DMS79 (cell line): ENCODE data around the gene KCNK5.

Experiments
- DNase-seq: peaks from one replicate; lab custom pipeline; 2025; lab: John Stamatoyannopoulos, UW

Gene KCNK5

GRCh38 chr6:39197922-39198500 lies 31.3 kb downstream of the KCNK5 start:
- no peak for DNase-seq

DNA sequence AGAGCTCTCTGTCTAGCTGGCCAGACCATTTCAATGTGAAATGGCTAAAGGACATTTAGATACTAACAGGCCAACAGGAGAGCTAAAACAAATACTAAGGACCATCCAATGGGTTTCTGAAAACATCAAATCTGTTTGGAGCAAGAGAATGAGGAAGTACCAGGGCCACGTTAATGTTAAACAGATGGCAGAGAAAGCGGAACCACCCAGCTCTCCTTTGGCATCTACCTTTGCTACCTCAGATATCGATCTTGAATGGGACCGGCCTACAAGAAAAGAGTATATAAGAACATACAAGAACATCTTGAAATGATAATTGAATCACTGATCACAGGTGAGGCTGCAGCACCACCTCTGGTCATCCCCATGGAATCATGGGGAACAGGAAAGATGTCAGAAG lies 31.8 kb downstream of the KCNK5 start:
- DNase-seq = no peak

DNA sequence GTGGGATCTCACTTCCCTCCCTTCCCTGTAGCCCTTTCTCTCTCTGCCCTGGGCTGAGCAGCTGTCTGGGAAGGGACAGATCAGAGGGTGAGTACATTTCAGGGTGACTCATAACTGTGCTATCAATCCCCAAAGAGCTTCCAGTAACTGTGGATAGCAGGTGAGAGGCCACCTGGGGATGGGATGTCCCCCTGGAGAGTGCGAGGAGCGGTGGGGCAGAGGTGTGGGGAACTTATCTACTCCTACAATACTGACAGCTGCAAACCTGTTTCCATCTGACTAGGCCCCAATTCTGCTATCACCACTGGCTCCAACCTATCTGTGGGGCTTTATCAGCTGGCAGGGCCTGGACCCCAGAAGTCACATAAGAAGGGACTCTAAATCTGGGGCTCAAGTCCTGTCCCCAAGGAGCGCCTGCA lies 32.6 kb downstream of the KCNK5 start:
- no peak for DNase-seq

GRCh38 chr6:39195792-39196385 lies 33.4 kb downstream of the KCNK5 start:
- no peak for DNase-seq

DNA sequence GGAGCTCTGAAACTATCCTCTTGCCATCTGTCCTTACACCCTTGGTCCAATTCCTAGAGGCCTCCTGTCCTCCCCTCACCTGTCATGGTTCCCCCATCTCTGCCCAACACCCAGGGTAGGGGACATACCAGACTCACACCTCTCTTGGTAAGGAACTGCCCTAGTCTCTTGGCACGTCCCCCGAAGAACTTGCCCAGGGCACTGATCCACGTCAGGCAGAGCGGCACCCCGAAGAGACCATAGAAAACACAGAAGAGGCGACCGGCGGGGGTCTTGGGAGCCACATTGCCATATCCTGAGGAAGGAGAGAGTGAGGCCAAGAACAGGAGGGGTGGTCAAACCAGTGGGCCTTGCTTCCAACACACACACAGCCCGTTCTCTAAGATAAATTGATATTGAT lies 34.8 kb downstream of the KCNK5 start:
- DNase-seq = no peak

DNA sequence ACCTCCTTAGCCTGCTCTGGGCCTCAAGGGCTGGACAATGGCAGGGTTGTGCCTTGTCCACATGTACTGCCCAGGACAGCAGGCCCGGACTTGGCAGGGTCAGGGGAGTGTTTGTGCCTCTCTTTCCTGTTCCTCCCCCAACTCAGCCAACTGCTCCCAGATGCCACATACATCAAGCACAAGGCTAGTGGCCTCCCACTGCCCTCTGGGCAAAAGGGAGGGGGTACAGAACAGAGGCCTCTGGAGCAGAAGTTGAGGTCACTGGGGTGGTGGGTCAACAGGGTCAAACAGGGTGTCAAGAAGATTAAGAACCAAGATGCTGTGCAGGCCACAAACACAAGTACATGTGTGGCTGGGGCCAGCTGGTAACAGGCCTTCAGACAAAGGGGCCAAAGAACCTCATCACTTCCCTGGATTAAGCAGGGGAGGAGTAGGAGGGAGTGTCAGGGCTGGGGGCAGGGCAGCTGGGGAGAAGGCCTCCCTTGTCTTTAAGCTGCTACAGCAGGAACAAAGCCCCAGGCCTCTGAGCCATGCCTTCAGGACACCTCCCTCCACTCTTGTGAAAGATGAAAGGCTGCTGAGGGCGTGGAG lies 36.0 kb downstream of the KCNK5 start:
- DNase-seq = no peak

- no peak for DNase-seq
Observed at GRCh38 chr6:39192736-39193135, 36.5 kb downstream of the KCNK5 start.

DNA sequence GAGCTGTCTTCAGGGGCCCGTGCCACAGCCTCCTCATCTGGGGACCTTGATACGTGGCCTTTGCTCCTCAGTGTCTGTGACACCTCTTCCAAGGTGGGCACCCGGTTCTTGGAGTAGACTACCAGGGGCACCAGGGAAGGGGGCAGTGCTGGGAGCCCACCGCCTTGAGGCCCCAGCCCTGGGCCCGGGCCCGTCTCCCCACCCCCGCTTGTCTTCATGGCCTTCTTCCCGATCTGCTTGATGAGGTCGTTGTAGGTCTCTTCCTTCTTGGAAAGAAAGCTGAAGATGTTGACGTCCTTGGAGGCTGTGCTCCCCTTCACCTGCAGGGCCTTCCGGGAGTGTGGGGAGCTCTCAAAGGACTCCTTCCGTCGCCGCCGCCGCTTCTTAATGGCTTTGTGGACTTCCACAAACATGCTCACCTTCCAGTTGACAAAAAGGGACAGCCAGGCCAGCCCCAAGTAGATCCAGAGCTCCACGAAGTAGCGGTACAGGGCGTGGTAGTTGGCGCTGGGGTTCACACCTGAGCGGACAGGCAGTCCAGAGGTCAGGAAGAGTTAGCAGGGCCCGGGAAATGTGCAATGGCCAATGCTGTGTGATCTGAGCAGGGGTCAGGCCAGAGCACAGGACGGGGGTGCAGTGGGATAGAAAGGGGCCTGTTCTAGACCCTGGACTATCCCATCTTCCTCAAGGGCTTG lies 37.9 kb downstream of the KCNK5 start:
- DNase-seq = no peak

GRCh38 chr6:39190545-39191235 lies 38.6 kb downstream of the KCNK5 start:
- no peak for DNase-seq

- DNase-seq = no peak
Observed at GRCh38 chr6:39189915-39190544, 39.2 kb downstream of the KCNK5 start.

GRCh38 chr6:39189131-39189530 lies 40.1 kb downstream of the KCNK5 start:
- DNase-seq = no peak

DNA sequence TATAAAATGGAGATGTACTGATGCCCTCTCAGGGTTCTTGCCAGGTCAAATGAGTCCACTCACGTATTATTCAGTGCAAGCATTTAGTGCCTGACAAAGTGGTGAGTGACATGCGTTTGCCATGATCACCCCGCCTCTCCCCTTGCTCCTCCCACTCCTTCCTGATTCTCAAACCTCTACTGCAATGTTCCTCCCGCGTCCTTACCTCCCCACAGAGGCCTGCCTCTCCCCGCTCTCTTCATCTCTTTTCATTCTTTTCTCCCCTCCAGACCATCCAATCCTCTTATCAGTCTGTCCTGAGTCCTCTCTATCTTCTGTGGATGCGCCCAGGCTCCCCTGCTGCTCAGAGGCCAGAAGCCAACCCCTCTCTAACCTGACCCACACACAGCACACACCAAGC lies 40.7 kb downstream of the KCNK5 start:
- no peak for DNase-seq

GRCh38 chr6:39188098-39188450 lies 41.2 kb downstream of the KCNK5 start:
- no peak for DNase-seq

DNA sequence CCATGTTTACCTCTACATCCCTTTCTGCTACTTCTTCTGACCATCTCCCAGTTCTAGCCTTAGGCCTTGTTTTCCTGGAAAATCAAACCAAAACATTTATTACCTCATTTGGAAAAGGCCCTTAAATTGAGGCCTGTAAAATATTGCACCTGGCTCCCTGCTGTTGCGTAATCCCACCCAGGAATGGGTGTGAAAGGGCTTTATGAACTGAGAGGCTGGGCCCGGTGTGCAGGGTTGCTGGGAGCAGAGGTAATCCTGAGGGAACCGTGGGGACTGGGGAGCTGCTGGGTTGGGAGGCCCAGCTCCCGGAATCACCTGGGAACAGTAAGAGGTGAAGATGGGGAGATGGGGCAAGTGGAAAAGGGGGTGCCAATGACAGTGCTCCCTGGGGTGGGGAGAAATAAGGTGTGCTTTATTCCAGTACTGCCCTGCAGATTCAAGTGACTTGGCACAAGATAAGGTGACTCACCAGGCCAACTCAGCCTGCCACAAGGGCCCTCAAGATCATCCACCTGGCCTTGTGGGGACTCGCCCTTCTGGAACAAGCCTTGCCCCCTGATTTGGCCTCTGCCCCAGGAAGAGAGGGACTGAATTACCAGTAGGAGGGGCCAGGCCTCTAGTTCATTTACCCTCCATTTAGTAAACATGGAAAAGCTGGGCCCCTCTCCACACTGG lies 44.2 kb downstream of the KCNK5 start:
- DNase-seq = peak; percentile 93

GRCh38 chr6:39182604-39183003 lies 46.7 kb downstream of the KCNK5 start:
- no peak for DNase-seq

DNA sequence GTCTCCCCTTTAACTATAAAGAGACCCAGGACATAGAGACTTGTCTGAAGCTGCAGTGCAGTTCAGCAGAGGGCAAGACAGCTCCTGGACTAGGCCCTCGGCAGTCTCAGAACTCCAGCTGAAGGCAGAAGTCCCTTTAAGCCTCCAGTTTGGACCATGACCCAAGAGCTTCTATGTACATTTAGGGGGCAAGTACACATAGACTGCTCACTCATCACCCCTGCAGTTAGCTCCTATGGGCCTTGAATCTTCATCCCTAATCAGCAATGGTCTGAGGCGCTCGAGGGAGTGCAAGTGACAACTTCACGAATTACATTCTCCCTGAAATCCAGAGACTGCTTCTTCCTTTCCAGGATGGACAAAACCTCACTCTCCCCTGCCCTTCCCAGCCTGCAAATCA lies 47.4 kb downstream of the KCNK5 start:
- DNase-seq = no peak

DNA sequence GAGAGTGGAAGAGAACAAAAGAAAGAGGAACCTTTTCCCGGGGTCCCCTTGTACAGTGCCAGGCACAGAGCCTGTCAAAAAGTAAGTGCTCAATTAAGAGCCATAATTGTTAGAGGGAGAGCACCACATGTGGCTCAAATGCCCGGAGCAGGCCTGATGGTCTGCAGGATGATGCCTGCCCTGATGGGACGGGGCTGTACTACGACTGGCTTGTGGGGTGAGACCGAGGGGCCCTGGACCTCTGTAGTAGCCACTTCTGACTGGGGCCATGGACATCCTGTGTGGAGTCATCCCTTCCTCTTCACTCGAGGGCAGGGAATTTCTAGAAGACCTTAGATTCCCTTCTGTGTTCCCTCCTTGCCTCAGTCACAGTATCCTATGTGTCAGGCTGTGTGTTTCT lies 47.9 kb downstream of the KCNK5 start:
- DNase-seq = no peak

DNA sequence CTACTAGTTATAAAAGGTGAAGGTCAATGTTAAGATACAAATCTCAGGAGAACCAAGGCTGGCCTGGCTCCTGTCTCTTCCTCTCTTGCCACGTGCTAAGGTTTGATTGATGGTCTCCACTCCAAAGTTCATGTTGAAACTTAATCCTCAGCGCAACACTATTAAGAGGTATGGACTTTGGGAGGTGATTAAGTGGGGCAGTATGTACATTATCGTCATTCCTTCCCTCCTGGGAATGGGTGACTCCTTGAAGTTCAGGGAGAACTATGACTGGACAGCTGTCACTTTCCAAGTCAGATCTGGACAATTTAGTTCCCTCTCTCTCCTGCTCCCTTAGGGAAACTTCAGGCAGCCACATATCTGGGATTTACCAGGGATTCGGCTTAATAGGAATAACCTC lies 50.5 kb downstream of the KCNK5 start:
- no peak for DNase-seq

DNA sequence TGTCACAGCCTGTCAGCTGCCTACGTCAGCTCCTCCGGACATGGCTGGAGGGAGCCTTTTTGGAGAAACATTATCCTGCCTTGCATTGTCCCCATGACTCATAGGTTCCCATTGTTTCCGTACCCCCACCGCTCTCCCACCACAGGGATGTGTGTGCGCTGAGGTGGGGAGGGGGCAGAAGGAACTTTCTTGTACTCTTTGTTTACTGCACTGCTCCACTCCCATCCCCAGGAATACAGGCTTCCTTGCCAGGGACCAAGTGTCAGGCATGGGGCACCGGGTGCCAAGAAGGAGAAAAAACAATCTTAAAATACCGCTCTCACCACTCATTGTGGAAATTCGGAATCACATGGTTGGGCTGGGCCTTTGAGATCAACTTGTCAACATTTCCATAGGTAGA lies 51.0 kb downstream of the KCNK5 start:
- no peak for DNase-seq

DNA sequence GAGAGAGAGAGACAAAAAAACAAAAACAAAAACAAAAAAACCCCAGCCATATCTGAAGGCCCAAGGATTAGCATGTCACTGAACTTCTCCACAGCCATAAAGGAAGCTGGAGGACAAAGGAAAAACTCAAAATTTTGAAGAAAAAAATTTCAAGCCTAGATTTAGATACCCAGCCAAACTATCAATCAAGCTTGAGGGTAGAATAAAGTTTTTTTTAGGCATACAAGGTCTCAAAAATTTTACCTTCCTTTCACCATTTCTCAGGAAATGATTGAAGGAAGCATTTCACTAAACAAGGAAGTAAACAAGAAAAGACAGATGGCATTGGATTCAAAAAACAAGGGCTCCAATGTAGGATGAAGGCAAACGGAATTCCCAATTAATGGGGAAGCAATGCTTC lies 52.1 kb downstream of the KCNK5 start:
- DNase-seq = no peak

DNA sequence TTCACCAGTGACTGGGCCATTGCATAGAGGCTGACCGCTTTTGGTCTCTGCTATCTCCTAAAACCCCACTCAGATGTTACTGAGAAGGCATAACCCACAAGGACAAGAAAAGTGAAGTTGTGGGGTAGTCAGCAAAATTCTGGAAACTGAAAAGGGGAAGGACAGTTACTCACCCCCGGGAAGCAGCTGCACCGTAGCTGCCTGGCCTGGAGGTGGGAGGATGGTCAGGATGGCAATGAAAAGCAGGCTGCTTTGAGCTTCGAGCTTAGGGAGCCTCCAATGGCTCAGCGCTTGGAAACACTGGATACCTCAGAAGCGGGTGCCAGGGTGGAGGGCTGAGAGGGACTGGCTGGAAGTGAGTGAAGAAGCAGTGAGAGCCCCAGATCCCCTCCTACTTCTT lies 56.0 kb downstream of the KCNK5 start:
- no peak for DNase-seq

DNA sequence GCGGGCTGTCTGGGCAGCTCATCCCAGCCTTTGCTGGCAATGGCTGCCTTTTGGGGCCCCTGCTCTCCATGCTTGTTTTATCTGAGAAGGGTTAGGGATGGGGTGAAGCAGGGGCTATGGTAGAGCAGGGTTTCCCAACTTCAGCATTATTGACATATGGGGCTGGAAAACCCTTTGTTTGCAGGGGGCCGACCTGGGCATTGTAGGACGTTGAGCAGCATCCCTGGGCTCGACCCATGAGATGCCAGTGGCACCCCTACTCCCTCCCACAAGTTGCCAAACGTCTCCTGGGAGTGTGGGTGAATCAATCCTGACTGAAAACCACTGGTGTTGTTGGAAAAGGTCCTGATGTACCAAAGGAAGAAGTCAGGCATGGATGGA lies 56.9 kb downstream of the KCNK5 start:
- no peak for DNase-seq
